Gastroesophageal sphincter (tissue), 4 donors: ENCODE measurements around the gene ZFYVE28. TPM values are rescaled to one million over a fixed set of nuclear protein-coding genes. Genes with fewer than 3 reads are reported as not detected.

Experiments used
- ATAC-seq: fragments of 150-250 bp; one replicate; pipeline ENCODE4 v1.9.1; 2016; ENCODE audit warnings: mild to moderate bottlenecking, moderate library complexity
- H3K27ac ChIP-seq, 4 donors: fragments of 200-600 bp; sonication (generic) in 3 of 4; 1 replicate in 3 of 4; 2 replicates in 1 of 4; pipeline ENCODE4 v1.5.1; 2016 to 2019
- H3K27me3 ChIP-seq: fragments of 200-600 bp; sonication (generic); one replicate; pipeline ENCODE4 v1.5.1; 2019
- H3K36me3 ChIP-seq, 2 donors: fragments of 200-600 bp; sonication (generic); one replicate each; pipeline ENCODE4 v1.5.1; 2019; ENCODE audit warnings: control low read depth in 1 of 2
- H3K4me1 ChIP-seq, 3 donors: fragments of 200-600 bp; sonication (generic); 1 replicate in 2 of 3; 2 replicates in 1 of 3; pipeline ENCODE4 v1.5.1; 2016 to 2019; ENCODE audit warnings: control low read depth in 2 of 3
- H3K4me3 ChIP-seq, 2 donors: fragments of 200-600 bp; sonication (generic); one replicate each; pipeline ENCODE4 v1.5.1; 2019; ENCODE audit warnings: mild to moderate bottlenecking in 1 of 2, moderate library complexity in 1 of 2
- H3K9me3 ChIP-seq, 3 donors: fragments of 200-600 bp; sonication (generic); one replicate each; pipeline ENCODE4 v1.5.1; 2017 to 2019; ENCODE audit warnings: control low read depth in 2 of 3
- EP300 ChIP-seq: sonication (generic); formaldehyde crosslinking; IDR thresholded peaks from one replicate; pipeline ENCODE4 v1.6.1; 2017; ENCODE audit warnings: antibody characterized with exemption, mild to moderate bottlenecking
- POLR2A ChIP-seq, 2 donors: fragments of 450-650 bp; IDR thresholded peaks; one replicate each; pipeline ENCODE4 v1.6.1; 2017; ENCODE audit warnings: antibody characterized with exemption in 2 of 2, mild to moderate bottlenecking in 2 of 2, moderate library complexity in 1 of 2
- POLR2AphosphoS5 ChIP-seq: sonication (generic); formaldehyde crosslinking; IDR thresholded peaks from one replicate; pipeline ENCODE4 v1.6.1; 2017; ENCODE audit warnings: antibody characterized with exemption
- WGBS, 2 donors: methylation state at CpG; one replicate each; pipeline ENCODE4 v1.1.5; 2018; ENCODE audit warnings: low coverage in 1 of 2; 5-methylcytosine and 5-hydroxymethylcytosine counted together
- total RNA-seq, 4 donors: library from RNA; depleted of rRNA; stranded (reverse); fragments of >200 nt; gene quantifications; one replicate each; pipeline ENCODE4 v1.1.0, GENCODE V29; 2016
- TF ChIP-seq, protein P1 (sequence below), 4 experiments: fragments of 200-600 bp in 2 of 4; fragments of 450-650 bp in 2 of 4; sonication (generic) in 1 of 4; IDR thresholded peaks; one replicate each; pipeline ENCODE4 v1.5.1; 2017 to 2019; ENCODE audit warnings: antibody characterized with exemption in 4 of 4, mild to moderate bottlenecking in 2 of 4, moderate library complexity in 2 of 4

Gene ZFYVE28
- total RNA-seq, 4 donors from 2014 or later, result 4.4 to 12.0 (median 8.2) TPM

DNA sequence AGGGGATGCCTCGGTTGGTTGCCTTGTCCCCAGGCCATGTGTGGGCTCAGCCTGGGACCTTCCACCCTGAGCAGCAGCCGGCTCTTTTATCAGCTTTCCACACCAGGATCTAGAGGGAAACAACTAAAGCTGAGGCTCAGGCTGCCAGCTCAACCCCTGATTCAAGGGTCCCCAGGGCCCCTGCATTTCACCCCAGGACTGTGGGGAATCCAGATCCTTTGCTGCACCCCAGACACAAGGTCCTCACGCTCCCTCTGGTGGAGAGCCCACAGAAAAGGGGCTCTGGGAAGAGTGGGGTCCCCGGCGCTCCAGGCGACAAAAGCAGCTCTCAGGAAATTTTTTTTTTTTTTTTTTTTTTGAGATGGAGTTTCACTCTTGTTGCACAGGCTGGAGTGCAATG lies 64.3 kb downstream of the ZFYVE28 start:
- 48% methylated on average over 3 of the region's 6 CpGs; no CpG with 5 or more reads in 1 of the 2 donors for WGBS, 2 donors
- Histone ChIP-seq H3K27ac (no peak overlapping the region), H3K36me3 (no peaks in the 10 kb centered on the region), H3K27me3 (no peaks in the 10 kb centered on the region), H3K9me3 (no peaks in the 10 kb centered on the region), H3K4me1 (no peaks in the 10 kb centered on the region), H3K4me3 (no peak overlapping the region)
- no peak for ATAC-seq
- TF ChIP-seq POLR2A (IDR thresholded peaks at IDR 0.05), result no peak
- TF ChIP-seq POLR2AphosphoS5, result no peak
- TF ChIP-seq EP300, result no peak
- TF ChIP-seq, protein P1, sequence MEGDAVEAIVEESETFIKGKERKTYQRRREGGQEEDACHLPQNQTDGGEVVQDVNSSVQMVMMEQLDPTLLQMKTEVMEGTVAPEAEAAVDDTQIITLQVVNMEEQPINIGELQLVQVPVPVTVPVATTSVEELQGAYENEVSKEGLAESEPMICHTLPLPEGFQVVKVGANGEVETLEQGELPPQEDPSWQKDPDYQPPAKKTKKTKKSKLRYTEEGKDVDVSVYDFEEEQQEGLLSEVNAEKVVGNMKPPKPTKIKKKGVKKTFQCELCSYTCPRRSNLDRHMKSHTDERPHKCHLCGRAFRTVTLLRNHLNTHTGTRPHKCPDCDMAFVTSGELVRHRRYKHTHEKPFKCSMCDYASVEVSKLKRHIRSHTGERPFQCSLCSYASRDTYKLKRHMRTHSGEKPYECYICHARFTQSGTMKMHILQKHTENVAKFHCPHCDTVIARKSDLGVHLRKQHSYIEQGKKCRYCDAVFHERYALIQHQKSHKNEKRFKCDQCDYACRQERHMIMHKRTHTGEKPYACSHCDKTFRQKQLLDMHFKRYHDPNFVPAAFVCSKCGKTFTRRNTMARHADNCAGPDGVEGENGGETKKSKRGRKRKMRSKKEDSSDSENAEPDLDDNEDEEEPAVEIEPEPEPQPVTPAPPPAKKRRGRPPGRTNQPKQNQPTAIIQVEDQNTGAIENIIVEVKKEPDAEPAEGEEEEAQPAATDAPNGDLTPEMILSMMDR (IDR thresholded peaks at IDR 0.05), result peak in 2 of 4 experiments; percentile 20 to 34

DNA sequence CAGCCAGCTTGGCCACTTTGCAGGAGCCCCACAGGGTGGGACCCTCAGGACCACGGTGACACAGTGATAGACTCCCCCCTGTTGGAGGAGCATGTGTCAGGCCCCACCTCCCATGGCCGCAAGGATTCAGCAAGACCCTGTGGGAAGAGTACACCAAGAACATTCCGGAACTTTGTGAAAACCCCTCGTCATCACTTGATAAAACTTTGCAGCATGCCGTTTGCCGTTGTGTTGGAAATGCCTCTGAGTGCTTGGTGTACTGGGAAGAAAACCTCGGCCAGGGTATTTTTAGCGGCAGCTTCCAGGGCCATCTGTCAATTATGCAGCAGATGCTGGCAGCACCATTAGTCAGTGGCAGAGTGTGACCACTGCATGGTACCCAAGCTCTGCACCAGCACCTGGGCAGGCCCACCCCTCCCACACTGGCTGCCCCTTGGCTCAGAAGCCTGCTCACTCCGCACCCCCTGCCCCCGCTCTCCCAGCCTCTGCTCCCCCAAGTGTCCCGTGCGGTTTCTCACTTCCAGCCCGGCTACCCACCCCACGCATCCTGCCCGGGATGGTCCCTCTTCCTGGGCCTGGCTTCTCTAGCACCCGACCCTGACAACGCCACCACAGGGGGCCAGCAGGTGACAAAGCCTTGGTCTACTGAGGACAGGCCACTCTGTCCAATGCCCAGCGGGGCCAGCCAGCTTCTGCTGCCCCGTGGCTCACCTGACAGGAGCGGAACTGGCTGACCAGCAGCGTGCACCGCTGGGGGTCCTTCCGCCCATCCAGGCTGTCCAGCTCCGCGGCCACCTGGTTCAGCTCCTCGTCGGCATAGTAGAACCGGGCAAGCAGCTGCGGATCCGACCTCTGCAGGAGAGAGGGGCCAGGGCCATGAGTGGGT lies 65.0 kb downstream of the ZFYVE28 start:
- H3K4me3 ChIP-seq, result no peak overlapping the region

DNA sequence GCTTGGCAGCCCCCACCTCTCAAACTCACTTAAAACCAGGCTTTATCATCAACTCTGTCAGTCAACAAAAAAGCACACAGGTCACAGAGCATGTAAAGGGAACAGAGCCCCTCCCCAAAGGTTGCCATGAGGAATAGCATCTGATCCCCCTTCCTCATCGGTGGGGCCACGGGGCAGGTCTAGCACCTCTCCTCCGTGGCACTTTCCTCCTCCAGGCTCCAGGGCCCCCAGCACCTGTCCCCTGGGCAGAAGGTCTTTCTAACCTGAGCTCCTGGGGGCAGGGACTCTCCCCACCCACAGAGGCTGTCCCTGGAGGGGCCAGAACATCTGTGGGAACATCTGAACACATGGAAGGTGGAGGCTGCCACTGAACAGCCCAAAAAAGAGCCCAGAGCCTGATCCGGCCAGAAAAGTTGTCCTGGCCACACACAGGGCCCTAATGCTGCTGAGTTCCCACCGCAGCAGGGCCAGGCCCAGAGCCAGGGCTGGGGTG lies 65.7 kb downstream of the ZFYVE28 start:
- no peak for ATAC-seq
- H3K27me3 ChIP-seq, result no peaks in the 10 kb centered on the region
- no peak overlapping the region for H3K4me3 ChIP-seq
- no peaks in the 10 kb centered on the region for H3K4me1 ChIP-seq
- H3K27ac ChIP-seq, result no peak overlapping the region
- no peaks in the 10 kb centered on the region for H3K36me3 ChIP-seq
- no peak for TF ChIP-seq POLR2A (IDR thresholded peaks at IDR 0.05)
- no peaks in the 10 kb centered on the region for H3K9me3 ChIP-seq
- 67% methylated on average over 1 of the region's 5 CpGs; no CpG with 5 or more reads in 1 of the 2 donors for WGBS, 2 donors

More for the DNA sequence above, 65.0 kb downstream of the ZFYVE28 start:
- H3K9me3 ChIP-seq, result no peaks in the 10 kb centered on the region
- no peaks in the 10 kb centered on the region for H3K27me3 ChIP-seq
- 68 to 88% methylated on average over 3 to 9 of the region's 30 CpGs for WGBS, 2 donors
- ATAC-seq, result no peak
- H3K36me3 ChIP-seq, result no peaks in the 10 kb centered on the region
- no peak for TF ChIP-seq EP300
- TF ChIP-seq, protein P1 (IDR thresholded peaks at IDR 0.05), result no peak
- no peak for TF ChIP-seq POLR2A (IDR thresholded peaks at IDR 0.05)
- TF ChIP-seq POLR2AphosphoS5, result no peak
- no peaks in the 10 kb centered on the region for H3K4me1 ChIP-seq
- H3K27ac ChIP-seq, result no peak overlapping the region

DNA sequence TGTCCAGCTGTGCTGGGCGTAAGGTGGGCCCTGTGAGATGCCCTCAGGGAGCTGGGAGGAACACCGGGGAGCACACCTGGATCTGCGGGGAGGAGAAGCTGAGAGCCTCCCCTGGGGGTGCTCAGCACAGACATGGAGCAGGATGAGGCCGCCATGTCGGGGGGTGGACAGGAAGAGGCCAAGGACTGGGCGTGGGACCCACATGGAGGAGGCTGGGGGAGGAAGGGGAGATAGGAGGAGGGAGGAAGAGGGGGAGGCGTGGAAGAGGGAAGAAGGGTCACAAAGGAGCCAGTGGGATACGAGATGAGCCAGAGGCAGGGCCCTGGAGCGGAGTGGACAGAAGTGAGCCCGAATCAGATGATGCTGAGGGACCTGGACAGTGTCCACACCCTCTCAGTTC lies 66.3 kb downstream of the ZFYVE28 start:
- Histone ChIP-seq H3K9me3 (no peaks in the 10 kb centered on the region), H3K4me1 (no peaks in the 10 kb centered on the region), H3K36me3 (no peaks in the 10 kb centered on the region), H3K27ac (no peak overlapping the region), H3K27me3 (no peaks in the 10 kb centered on the region), H3K4me3 (no peak overlapping the region)
- 86 to 94% methylated on average over 3 to 6 of the region's 10 CpGs for WGBS, 2 donors
- TF ChIP-seq, protein P1 (IDR thresholded peaks at IDR 0.05), result no peak
- no peak for TF ChIP-seq POLR2A (IDR thresholded peaks at IDR 0.05)
- no peak for TF ChIP-seq POLR2AphosphoS5
- no peak for TF ChIP-seq EP300
- ATAC-seq, result no peak

DNA sequence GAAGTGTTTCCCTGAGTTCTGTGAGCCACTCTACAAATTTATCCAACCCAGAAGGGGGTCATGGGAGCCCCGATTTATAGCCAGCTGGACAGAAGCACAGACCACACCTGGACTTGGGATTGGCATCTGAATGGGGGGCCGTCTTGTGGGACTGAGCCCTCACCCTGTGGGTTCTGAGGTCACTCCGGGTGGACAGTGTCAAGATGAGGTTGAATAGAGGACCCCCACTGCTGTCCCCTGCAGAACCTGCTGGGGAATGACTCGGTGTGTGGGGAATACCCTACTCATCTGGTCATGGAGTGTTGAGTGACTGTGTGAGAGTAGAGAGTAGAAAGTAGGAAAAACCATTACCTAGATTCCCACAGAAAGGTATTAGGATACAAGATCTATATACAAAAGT lies 67.5 kb downstream of the ZFYVE28 start:
- Histone ChIP-seq H3K9me3 (peaks cover 0 to 10% (median 0%) of the 10 kb centered on the region in 3 donors), H3K27me3 (no peaks in the 10 kb centered on the region), H3K27ac (no peak overlapping the region), H3K4me3 (no peak overlapping the region), H3K4me1 (no peaks in the 10 kb centered on the region), H3K36me3 (no peaks in the 10 kb centered on the region)
- ATAC-seq, result no peak
- no peak for TF ChIP-seq POLR2A (IDR thresholded peaks at IDR 0.05)
- no peak for TF ChIP-seq POLR2AphosphoS5
- 58 to 70% methylated on average over 2 of the region's 4 CpGs for WGBS, 2 donors

DNA sequence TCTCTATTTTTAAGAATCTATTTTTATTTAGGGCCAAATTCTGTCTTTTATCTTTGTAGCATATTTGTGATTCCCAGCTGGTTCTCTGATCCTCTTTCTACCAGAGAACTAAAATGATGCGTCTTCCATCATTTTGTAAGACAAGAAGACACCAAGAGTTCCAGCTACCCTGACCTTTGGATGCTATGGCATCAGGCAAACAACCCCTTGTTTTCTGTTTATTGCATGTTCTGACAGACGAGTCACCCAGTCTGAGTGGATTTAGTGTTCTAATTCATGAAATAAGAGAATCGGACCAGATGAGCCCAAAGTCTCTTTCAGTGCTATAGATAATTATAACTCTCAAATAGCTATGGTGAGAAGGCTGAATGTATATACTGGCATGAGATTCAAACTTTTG lies 69.7 kb downstream of the ZFYVE28 start:
- Histone ChIP-seq H3K27ac (no peak overlapping the region), H3K27me3 (no peaks in the 10 kb centered on the region), H3K4me3 (no peak overlapping the region), H3K9me3 (peaks cover 0 to 18% (median 0%) of the 10 kb centered on the region in 3 donors), H3K36me3 (no peaks in the 10 kb centered on the region), H3K4me1 (no peaks in the 10 kb centered on the region)
- 69 to 80% methylated on average over 1 to 3 of the region's 3 CpGs for WGBS, 2 donors
- no peak for ATAC-seq
- TF ChIP-seq POLR2A (IDR thresholded peaks at IDR 0.05) (no peak), EP300 (no peak), POLR2AphosphoS5 (no peak)
- TF ChIP-seq, protein P1 (IDR thresholded peaks at IDR 0.05), result no peak
